ENCODE results near the gene MED22.

MED22 gene

DNA sequence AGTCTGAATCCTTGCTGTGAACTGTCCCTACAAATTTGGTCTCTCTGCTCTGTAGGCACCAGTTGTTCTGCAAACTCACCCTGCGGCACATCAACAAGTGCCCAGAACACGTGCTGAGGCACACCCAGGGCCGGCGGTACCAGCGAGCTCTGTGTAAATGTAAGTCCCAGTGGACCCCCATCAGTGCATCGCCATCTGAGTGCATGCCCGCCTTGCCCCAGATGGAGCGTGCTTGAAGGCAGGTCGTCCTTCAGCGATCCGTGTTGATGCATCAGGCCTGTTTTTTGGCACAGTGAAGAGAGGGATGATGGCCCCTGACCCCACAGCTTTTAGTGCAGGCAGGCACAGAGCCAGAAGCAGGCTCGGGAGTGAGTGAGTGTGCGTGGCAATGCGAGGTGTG is 9.7 kb upstream of the MED22 start:
- DNase-seq (ENCODE audit: low spot score): no peak
- TF ChIP-seq, protein P1, sequence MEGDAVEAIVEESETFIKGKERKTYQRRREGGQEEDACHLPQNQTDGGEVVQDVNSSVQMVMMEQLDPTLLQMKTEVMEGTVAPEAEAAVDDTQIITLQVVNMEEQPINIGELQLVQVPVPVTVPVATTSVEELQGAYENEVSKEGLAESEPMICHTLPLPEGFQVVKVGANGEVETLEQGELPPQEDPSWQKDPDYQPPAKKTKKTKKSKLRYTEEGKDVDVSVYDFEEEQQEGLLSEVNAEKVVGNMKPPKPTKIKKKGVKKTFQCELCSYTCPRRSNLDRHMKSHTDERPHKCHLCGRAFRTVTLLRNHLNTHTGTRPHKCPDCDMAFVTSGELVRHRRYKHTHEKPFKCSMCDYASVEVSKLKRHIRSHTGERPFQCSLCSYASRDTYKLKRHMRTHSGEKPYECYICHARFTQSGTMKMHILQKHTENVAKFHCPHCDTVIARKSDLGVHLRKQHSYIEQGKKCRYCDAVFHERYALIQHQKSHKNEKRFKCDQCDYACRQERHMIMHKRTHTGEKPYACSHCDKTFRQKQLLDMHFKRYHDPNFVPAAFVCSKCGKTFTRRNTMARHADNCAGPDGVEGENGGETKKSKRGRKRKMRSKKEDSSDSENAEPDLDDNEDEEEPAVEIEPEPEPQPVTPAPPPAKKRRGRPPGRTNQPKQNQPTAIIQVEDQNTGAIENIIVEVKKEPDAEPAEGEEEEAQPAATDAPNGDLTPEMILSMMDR (IDR thresholded peaks at IDR 0.05; ENCODE audit: extremely low read depth, insufficient read depth, missing control alignments): no peak
- in situ Hi-C loops (cut with MboI; ENCODE audit: low pct_unique_long_range_greater_than_20kb, low sequenced_read_pairs, unreplicated experiment): no loop called here

DNA sequence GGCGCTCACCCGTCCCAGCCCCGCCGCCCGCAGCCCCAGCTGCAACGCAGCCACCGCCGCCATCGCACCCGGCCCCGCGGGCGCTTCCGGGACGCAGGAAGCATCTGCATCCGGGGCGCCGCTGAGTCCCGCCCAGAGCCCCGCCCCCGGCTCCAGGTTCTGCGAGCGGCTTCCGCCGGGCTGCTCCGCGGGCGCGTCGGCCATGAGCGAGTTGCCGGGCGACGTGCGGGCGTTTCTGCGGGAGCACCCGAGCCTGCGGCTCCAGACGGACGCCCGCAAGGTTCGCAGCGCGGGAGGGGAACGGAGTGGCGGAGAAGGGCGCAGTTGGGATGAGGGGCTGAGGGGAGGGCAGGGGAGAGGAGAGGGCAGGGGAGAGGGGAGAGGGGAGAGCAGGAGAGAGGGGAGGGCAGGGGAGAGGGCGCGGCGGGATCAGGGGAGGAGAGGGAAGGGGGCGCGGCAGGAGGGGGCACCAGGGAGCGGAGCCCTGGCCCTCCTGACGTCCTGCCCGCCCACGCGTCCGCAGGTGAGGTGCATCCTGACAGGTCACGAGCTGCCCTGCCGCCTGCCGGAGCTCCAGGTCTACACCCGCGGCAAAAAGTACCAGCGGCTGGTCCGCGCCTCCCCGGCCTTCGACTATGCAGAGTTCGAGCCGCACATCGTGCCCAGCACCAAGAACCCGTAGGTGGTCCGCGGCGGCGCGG is 8.6 kb upstream of the MED22 start, which contains the start of the genes SURF1 and SURF2:
TSS of gene SURF1 (minus strand) at position 97 of the 701 bp plus-strand sequence. CDS start at position 63, 34 bp downstream.
TSS of gene SURF2 (plus strand) at position 160 of the 701 bp plus-strand sequence. CDS start at position 203, 43 bp downstream.
- TF ChIP-seq, protein P1 (IDR thresholded peaks at IDR 0.05; ENCODE audit: extremely low read depth, insufficient read depth, missing control alignments): peak; percentile 30
- peak; percentile 96 for DNase-seq (ENCODE audit: low spot score)
- in situ Hi-C loops (cut with MboI; ENCODE audit: low pct_unique_long_range_greater_than_20kb, low sequenced_read_pairs, unreplicated experiment): no loop called here

DNA sequence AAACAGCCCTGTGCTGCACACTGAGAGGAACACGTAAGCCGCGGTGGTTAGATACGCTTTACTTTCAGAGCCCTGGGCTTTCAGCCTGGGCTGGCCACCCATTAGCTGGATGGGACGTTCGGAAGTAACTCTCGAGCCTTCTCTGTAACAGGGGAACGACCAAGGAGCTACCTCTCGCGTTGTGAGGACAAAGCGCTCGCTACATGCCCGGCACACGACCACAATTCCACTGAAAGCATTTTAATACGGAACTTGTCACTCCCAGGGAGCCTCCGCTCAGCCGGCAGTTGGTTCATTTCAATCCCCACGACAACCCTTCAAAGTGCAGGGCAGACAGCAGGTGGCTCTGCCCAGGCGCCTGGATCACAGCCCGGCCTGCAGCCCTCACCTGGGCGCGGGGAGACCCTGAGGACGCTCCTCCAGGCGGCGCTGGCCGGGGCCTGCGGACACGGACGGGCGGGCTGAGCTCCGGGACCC is 8.0 kb upstream of the MED22 start:
- in situ Hi-C loops (cut with MboI; ENCODE audit: low pct_unique_long_range_greater_than_20kb, low sequenced_read_pairs, unreplicated experiment): no loop called here
- DNase-seq (ENCODE audit: low spot score): no peak

DNA sequence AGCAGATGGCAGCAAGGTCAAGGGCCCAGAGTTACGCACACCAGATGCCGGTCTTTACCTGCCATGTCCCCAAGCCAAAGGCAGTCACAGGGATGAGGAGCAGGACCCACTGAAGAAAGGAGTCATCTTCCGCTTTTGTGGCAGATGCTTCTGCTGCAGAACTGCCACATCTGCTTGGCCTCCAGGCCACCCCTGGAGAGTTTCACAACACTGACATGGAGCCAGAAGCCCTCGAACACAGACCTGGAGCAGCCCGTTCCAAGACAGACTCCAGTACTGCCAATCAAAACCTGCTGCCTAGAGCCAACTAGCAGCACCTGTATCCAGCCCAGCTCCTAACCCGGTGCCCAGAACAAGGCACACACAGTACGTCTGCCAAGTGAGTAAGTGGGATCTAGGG is 6.8 kb upstream of the MED22 start:
- TF ChIP-seq, protein P1 (IDR thresholded peaks at IDR 0.05; ENCODE audit: extremely low read depth, insufficient read depth, missing control alignments): no peak
- in situ Hi-C loops (cut with MboI; ENCODE audit: low pct_unique_long_range_greater_than_20kb, low sequenced_read_pairs, unreplicated experiment): no loop called here
- no peak for DNase-seq (ENCODE audit: low spot score)

More for the DNA sequence above, 8.0 kb upstream of the MED22 start:
- TF ChIP-seq, protein P1 (IDR thresholded peaks at IDR 0.05; ENCODE audit: extremely low read depth, insufficient read depth, missing control alignments): no peak

DNA sequence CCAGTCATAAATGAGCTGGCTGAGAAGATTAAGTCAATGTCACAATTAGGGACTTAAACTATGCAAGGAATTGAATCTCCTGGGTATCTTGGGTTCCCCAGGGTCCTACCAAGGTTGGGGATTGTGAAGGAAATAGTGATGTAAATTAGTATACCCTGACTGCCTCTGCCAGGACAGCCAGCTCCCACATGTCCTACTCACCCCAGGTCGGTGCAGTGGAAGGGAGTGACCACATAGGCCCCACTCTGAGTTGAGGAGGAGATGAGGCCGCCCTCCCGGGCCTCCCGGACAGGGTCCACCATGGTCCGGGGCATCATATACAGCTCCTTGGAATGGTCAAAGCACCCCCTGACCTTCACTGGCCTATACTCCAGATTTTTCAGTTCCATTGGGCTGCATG is 5.6 kb upstream of the MED22 start:
- in situ Hi-C loops (cut with MboI; ENCODE audit: low pct_unique_long_range_greater_than_20kb, low sequenced_read_pairs, unreplicated experiment): no loop called here
- TF ChIP-seq, protein P1 (IDR thresholded peaks at IDR 0.05; ENCODE audit: extremely low read depth, insufficient read depth, missing control alignments): no peak
- DNase-seq (ENCODE audit: low spot score): no peak

DNA sequence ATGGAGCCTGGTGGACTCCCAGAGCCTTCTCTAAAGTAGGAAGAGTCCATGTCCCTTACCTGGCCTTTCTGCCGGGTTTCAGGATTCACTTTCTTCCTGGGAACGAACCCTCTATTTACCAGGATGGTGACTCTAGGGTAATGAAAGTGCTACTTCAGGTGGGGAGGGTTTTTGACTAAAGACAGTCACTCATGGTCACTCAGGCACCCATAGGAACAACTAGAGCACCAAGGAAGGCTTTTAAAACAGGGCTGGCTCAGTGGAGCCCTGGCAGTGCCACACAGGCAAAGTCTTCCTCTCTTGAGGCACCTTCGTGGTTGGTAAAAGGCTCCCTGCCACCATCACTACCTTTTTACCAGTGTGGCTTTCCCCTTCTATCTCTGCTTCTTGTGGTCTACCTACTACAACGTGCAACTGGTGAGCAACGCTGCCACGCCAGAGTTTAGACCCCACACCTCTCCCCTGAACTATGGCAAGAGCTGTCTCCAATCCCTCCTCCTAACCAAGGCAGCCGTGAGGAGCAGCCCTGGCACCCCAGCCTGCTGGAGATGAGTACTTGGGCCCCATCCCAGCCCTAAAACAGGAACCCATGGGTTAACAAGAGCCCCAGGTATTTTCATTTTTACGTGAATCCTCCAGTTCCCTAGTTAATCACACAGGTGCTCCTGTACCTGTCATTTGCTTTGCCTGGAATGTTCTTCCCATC is 4.9 kb upstream of the MED22 start:
- in situ Hi-C loops (cut with MboI; ENCODE audit: low pct_unique_long_range_greater_than_20kb, low sequenced_read_pairs, unreplicated experiment): no loop called here
- no peak for DNase-seq (ENCODE audit: low spot score)
- TF ChIP-seq, protein P1 (IDR thresholded peaks at IDR 0.05; ENCODE audit: extremely low read depth, insufficient read depth, missing control alignments): no peak

Measured in GM13977 (cell line).